CD4-positive, alpha-beta T cell (primary cell): ENCODE data around the gene MPHOSPH9. TPM values are rescaled to one million over a fixed set of nuclear protein-coding genes. Genes with fewer than 3 reads are reported as not detected.
A peak's percentile ranks its signal among the peaks of the same experiment; 100 is the strongest.

Experiments used
- ATAC-seq: fragments of 200-7000 bp; cut with Tn5 transposase; one replicate; pipeline ENCODE4 v1.10.0; 2022; ENCODE audit warnings: mild to moderate bottlenecking; ENCODE audit not compliant: poor library complexity
- CTCF ChIA-PET: fragments of 350-600 bp; sonication (Branson Sonifier 250); formaldehyde crosslinking; loops from one replicate; lab custom pipeline; 2021; ENCODE audit warnings: antibody characterized with exemption, inconsistent platforms; lab: Charles Lee
- POLR2A ChIA-PET: fragments of 350-600 bp; sonication (Branson Sonifier 250); formaldehyde crosslinking; loops from one replicate; lab custom pipeline; 2021; ENCODE audit warnings: antibody characterized with exemption, inconsistent platforms; lab: Charles Lee
- DNase-seq, 14 experiments: peaks; one replicate each; pipeline ENCODE4 v3.0.0-alpha.2; 2013 to 2020; ENCODE audit warnings: mixed read lengths in 2 of 14
- H3K27ac ChIP-seq, 2 donors: one replicate each; pipeline versions ENCODE4 v1.5.1 to v1.7.0; 2013; ENCODE audit warnings: low read length in 2 of 2, low read depth in 1 of 2, mild to moderate bottlenecking in 1 of 2
- H3K27me3 ChIP-seq, 2 experiments: 1 replicate in 1 of 2; 2 replicates in 1 of 2; pipeline versions ENCODE4 v1.6.1 to v1.7.0; 2013; ENCODE audit warnings: low read length in 2 of 2, control low read depth in 1 of 2, mild to moderate bottlenecking in 1 of 2, moderate library complexity in 1 of 2; ENCODE audit not compliant: insufficient read depth in 2 of 2, control insufficient read depth in 1 of 2
- H3K36me3 ChIP-seq: one replicate; pipeline ENCODE4 v1.6.1; 2013; ENCODE audit warnings: low read length, control low read depth; ENCODE audit not compliant: insufficient read depth
- H3K4me1 ChIP-seq: one replicate; pipeline ENCODE4 v1.6.1; 2013; ENCODE audit warnings: low read length, control low read depth; ENCODE audit not compliant: insufficient read depth
- H3K4me3 ChIP-seq: one replicate; pipeline ENCODE4 v1.5.1; 2013; ENCODE audit warnings: mild to moderate bottlenecking, low read length, moderate library complexity
- H3K9me3 ChIP-seq, 2 experiments: 1 replicate in 1 of 2; 2 replicates in 1 of 2; pipeline versions ENCODE4 v1.6.1 to v1.7.0; 2013; ENCODE audit warnings: low read length in 2 of 2, mild to moderate bottlenecking in 2 of 2, control low read depth in 1 of 2, moderate library complexity in 1 of 2; ENCODE audit not compliant: control insufficient read depth in 1 of 2, insufficient read depth in 1 of 2
- H3K27ac Mint-ChIP-seq: one replicate; pipeline ENCODE4 v1.8.0; 2020; ENCODE audit warnings: mixed read lengths
- H3K27me3 Mint-ChIP-seq: one replicate; pipeline ENCODE4 v1.8.0; 2021; ENCODE audit warnings: mixed read lengths
- H3K36me3 Mint-ChIP-seq: one replicate; pipeline ENCODE4 v1.8.0; 2021; ENCODE audit warnings: low read depth, mixed read lengths
- H3K4me1 Mint-ChIP-seq: one replicate; pipeline ENCODE4 v1.8.0; 2021; ENCODE audit warnings: low read depth, mixed read lengths
- H3K4me3 Mint-ChIP-seq: one replicate; pipeline ENCODE4 v1.8.0; 2020; ENCODE audit warnings: mild to moderate bottlenecking, mixed read lengths
- H3K9me3 Mint-ChIP-seq: one replicate; pipeline ENCODE4 v1.8.0; 2020; ENCODE audit warnings: mixed read lengths
- intact Hi-C, 2 experiments: fragments of 100-400 bp; cut with DNase I in 1 of 2; cut with micrococcal nuclease in 1 of 2; formaldehyde crosslinking; loops; one replicate each; pipeline versions ENCODE4 v1.15.1 to v1.9.0; 2023 to 2025; cut with DNase I, micrococcal nuclease
- total RNA-seq, 174 experiments: library from RNA in 2 of 174; stranded (reverse) in 2 of 174; gene quantifications; one replicate each; pipeline ENCODE4 v1.2.3 and lab custom pipeline; 2021 to 2026
- TF ChIP-seq, protein P1 (sequence below): fragments of 200-600 bp; IDR thresholded peaks from one replicate; pipeline ENCODE4 v1.8.0; 2022; ENCODE audit warnings: antibody characterized with exemption, mild to moderate bottlenecking

Gene MPHOSPH9
- total RNA-seq, 2 experiments from 2014 or later, result 80.9 to 84.5 TPM

DNA sequence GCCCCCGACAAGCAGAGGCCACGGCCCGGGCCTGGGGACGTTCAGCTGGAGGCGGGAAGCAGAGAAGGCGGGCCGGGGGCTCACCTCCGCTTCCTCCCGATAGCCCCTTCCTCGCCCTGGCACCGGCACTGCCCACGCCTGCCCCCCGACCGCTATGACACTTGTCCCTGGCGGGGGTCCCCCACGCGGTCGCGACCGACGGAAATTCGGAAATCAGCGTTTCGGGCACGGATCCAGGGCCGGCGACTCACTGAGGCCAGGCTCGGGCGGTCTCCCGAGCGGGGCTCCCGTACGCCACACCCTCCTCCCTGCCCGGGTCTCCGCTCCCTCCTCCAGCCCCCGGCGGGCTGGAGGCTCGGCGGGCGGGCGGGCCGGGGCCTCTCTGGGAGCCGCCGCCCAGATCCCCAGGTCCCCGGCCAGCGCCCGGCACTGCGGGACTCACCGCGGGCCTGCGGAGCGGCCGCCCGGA is 82.6 kb downstream of the MPHOSPH9 start:
- peak overlapping the region; percentile 89 for H3K27ac Mint-ChIP-seq
- POLR2A ChIA-PET, result interaction anchor here (1.0 to 5.6 kb wide), 9 partner anchors 10 to 109 kb away, joined by 3 to 49 read pairs (median 10); partner anchors contain the start of genes MPHOSPH9 and MTRFR
- intact Hi-C loops, result loop anchor here (2.0 to 5.0 kb wide), 5 partner anchors 76 to 173 kb away; partner anchors contain the start of gene OGFOD2 (in 1 of the 2)

DNA sequence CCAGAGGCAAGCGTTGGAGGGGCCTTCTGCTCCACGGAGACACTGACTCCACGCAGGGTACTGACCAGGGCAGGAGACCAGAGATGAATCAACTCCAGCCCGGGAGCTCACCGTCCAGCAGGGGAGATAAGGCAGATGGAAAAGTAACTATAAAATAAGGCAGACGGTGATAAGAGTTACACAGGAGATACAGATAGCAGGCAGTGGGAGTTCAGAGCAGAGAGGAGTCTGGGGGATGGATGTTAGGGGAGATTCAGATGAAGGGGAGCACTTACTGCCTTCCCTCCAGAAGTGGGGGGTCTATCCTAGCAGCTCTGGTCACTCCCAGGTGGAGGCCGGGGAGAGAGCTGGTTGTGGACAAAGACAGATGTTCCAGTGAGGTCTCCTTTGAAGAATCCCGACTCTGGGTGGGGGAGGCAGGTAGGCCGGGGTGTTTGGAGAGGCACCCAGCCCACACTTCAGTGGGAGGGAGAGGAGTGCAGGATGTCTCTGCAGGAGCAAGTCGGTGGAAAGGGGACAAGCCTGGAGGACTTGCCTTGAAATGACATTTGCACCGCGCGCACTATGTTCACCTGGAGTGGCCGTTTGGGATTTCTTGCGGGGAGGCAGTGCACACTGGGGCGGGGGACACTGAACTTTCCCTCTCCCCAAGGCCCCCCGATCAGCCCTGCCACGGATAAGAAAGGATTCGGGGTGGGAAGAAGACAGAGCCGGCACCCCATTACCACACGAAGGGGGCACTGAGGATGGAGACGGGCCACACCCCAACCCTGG is 83.3 kb downstream of the MPHOSPH9 start:
- Histone ChIP-seq H3K27me3 (no peaks in the 10 kb centered on the region), H3K36me3 (no peaks in the 10 kb centered on the region), H3K9me3 (no peaks in the 10 kb centered on the region), H3K27ac (peak overlapping the region in 1 of 2 donors; percentile 22), H3K4me1 (peaks cover 27% of the 10 kb centered on the region), H3K4me3 (peak overlapping the region; percentile 76)
- no peaks in the 10 kb centered on the region for H3K9me3 Mint-ChIP-seq
- TF ChIP-seq, protein P1, sequence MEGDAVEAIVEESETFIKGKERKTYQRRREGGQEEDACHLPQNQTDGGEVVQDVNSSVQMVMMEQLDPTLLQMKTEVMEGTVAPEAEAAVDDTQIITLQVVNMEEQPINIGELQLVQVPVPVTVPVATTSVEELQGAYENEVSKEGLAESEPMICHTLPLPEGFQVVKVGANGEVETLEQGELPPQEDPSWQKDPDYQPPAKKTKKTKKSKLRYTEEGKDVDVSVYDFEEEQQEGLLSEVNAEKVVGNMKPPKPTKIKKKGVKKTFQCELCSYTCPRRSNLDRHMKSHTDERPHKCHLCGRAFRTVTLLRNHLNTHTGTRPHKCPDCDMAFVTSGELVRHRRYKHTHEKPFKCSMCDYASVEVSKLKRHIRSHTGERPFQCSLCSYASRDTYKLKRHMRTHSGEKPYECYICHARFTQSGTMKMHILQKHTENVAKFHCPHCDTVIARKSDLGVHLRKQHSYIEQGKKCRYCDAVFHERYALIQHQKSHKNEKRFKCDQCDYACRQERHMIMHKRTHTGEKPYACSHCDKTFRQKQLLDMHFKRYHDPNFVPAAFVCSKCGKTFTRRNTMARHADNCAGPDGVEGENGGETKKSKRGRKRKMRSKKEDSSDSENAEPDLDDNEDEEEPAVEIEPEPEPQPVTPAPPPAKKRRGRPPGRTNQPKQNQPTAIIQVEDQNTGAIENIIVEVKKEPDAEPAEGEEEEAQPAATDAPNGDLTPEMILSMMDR, result no peak
- H3K27me3 Mint-ChIP-seq, result no peaks in the 10 kb centered on the region
- peak overlapping the region; percentile 89 for H3K27ac Mint-ChIP-seq
- H3K4me3 Mint-ChIP-seq, result peak overlapping the region; percentile 85
- no peak for ATAC-seq
- POLR2A ChIA-PET, result interaction anchor here (0.8 to 5.6 kb wide), 8 partner anchors 9 to 109 kb away, joined by 3 to 49 read pairs (median 7); partner anchors contain the start of genes MPHOSPH9 and MTRFR
- H3K4me1 Mint-ChIP-seq, result peaks cover 63% of the 10 kb centered on the region
- peak in 2 of 14 experiments; percentile 17 to 20 for DNase-seq
- intact Hi-C loops, result loop anchor here (2.0 to 5.0 kb wide), 7 partner anchors 37 to 172 kb away; partner anchors contain the start of gene OGFOD2 (in 1 of the 2)
- CTCF ChIA-PET, result interaction anchor here (0.7 to 1.4 kb wide), 3 partner anchors 74 to 106 kb away, joined by 3 to 5 read pairs (median 3); no protein-coding TSS in a partner anchor
- H3K36me3 Mint-ChIP-seq, result peaks cover 11% of the 10 kb centered on the region

More for the DNA sequence above, 82.6 kb downstream of the MPHOSPH9 start:
- Histone ChIP-seq H3K27ac (peak overlapping the region in 1 of 2 donors; percentile 22), H3K27me3 (no peaks in the 10 kb centered on the region), H3K4me1 (peaks cover 27% of the 10 kb centered on the region), H3K9me3 (no peaks in the 10 kb centered on the region), H3K36me3 (peaks cover 2% of the 10 kb centered on the region), H3K4me3 (peak overlapping the region; percentile 76)
- DNase-seq (peak in 4 of 14 experiments; percentile 14 to 49 (median 38)), ATAC-seq (peak; percentile 16)
- TF ChIP-seq, protein P1, result no peak
- Mint-ChIP-seq H3K27me3 (no peaks in the 10 kb centered on the region), H3K36me3 (peaks cover 11% of the 10 kb centered on the region), H3K4me3 (peak overlapping the region; percentile 85), H3K4me1 (peaks cover 58% of the 10 kb centered on the region), H3K9me3 (no peaks in the 10 kb centered on the region)
- CTCF ChIA-PET, result interaction anchor here (1.1 to 1.8 kb wide), 3 partner anchors 12 to 106 kb away, joined by 4 to 6 read pairs (median 5); no protein-coding TSS in a partner anchor

DNA sequence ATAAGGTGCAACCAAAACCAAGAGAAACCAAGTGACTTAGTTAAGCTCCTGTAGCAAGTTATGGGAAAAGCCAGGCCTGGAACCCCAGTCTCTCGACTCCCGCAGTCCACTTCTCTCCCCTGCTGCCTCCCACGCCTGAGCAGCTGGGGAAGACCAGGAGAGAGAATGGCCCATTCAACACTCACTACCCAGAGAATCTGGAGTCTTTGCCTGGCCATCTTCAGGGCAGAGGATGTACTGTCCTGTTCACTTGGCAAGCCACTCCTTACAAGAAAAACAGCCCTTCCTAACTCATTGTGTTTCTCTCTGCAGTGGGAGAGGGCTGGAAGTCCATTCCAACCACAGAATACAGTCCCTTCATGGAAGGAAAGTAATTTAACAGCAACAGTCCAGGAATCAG is 83.9 kb downstream of the MPHOSPH9 start:
- peaks cover 27% of the 10 kb centered on the region for H3K4me1 ChIP-seq
- no peak overlapping the region for H3K27ac ChIP-seq
- peak overlapping the region; percentile 85 for H3K4me3 Mint-ChIP-seq
- ChIA-PET CTCF (interaction anchor here (0.7 to 1.2 kb wide), 2 partner anchors 74 to 89 kb away, joined by 3 read pairs; no protein-coding TSS in a partner anchor), POLR2A (interaction anchor here (0.8 to 5.6 kb wide), 7 partner anchors 27 to 108 kb away, joined by 3 to 49 read pairs (median 7); partner anchors contain the start of genes MPHOSPH9 and MTRFR)
- no peaks in the 10 kb centered on the region for H3K9me3 Mint-ChIP-seq
- intact Hi-C loops, result loop anchor here in 1 of 2 experiments (2.0 to 5.0 kb wide), 2 partner anchors 37 to 72 kb away; no protein-coding TSS in a partner anchor
- no peak for ATAC-seq
- H3K36me3 ChIP-seq, result no peaks in the 10 kb centered on the region
- H3K9me3 ChIP-seq, result no peaks in the 10 kb centered on the region
- TF ChIP-seq, protein P1, result no peak
- H3K4me3 ChIP-seq, result peak overlapping the region; percentile 76
- H3K27me3 ChIP-seq, result no peaks in the 10 kb centered on the region
- peaks cover 11% of the 10 kb centered on the region for H3K36me3 Mint-ChIP-seq
- peaks cover 65% of the 10 kb centered on the region for H3K4me1 Mint-ChIP-seq
- no peaks in the 10 kb centered on the region for H3K27me3 Mint-ChIP-seq
- peak overlapping the region; percentile 89 for H3K27ac Mint-ChIP-seq
- DNase-seq, result no peak
